Mononuclear cell (primary cell): ENCODE measurements around the gene FGFRL1. TPM values are rescaled to one million over a fixed set of nuclear protein-coding genes. Genes with fewer than 3 reads are reported as not detected.
"Not testable (repeated sequence)": the region's sequence is repeated elsewhere in the genome, so short reads cannot be mapped to it uniquely, and the experiment has no call there.

Experiments
- H3K27me3 ChIP-seq: 2 replicates; pipeline ENCODE4 v1.6.0; 2011; ENCODE audit warnings: low read length, control low read depth; ENCODE audit not compliant: insufficient read depth
- H3K4me1 ChIP-seq: 2 replicates; pipeline ENCODE4 v1.5.1; 2011; ENCODE audit warnings: mild to moderate bottlenecking, low read length, control low read depth; ENCODE audit not compliant: insufficient read depth
- H3K4me3 ChIP-seq: 2 replicates; pipeline ENCODE4 v1.5.1; 2011; ENCODE audit warnings: mild to moderate bottlenecking, low read length, moderate library complexity
- H3K9me3 ChIP-seq: 2 replicates; pipeline ENCODE4 v1.5.1; 2011; ENCODE audit warnings: low read depth, mild to moderate bottlenecking, control low read depth, low read length
- total RNA-seq: library from RNA; depleted of rRNA; stranded (reverse); fragments of >200 nt; gene quantifications from one replicate; pipeline ENCODE4 v1.2.3, GENCODE V29; 2012

FGFRL1 gene
- total RNA-seq, 1 donor: 5.8 TPM

DNA sequence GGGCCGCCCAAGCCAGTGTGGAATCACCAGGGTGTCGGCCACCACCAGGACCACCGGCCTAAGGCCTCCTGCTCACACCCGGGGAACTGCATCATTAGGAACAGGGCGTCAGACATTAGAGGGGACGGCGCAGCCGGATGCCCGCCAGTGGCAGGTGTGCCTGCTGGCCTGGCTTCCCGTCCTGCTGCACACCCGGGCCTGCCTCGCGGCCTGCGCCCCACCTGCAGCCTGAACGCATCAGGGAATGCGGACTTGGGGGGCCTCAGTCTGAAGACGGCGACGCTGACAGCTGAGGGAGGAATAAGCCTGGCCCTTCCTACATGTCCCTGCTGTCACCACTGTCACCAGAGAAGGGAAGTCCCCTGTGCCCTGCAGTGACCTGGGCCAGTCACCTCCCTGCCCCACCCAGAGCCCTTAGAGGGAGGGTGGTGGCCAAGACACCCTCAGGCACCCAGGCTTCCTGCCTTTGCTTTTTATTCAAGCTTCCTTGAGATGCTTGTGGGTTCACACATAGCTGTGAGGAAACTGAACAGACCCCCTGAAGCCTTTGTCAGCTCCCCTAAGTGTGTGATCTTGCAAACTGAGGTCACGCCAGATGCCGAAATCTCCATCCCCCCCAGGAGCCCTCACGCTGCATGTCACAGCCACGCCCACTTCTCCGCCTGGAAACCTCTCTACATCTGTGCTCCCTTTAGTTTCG lies 41.2 kb upstream of the FGFRL1 start:
- Histone ChIP-seq H3K4me3 (no peak overlapping the region), H3K9me3 (no peaks in the 10 kb centered on the region), H3K27me3 (no peaks in the 10 kb centered on the region), H3K4me1 (peaks cover 44% of the 10 kb centered on the region)

DNA sequence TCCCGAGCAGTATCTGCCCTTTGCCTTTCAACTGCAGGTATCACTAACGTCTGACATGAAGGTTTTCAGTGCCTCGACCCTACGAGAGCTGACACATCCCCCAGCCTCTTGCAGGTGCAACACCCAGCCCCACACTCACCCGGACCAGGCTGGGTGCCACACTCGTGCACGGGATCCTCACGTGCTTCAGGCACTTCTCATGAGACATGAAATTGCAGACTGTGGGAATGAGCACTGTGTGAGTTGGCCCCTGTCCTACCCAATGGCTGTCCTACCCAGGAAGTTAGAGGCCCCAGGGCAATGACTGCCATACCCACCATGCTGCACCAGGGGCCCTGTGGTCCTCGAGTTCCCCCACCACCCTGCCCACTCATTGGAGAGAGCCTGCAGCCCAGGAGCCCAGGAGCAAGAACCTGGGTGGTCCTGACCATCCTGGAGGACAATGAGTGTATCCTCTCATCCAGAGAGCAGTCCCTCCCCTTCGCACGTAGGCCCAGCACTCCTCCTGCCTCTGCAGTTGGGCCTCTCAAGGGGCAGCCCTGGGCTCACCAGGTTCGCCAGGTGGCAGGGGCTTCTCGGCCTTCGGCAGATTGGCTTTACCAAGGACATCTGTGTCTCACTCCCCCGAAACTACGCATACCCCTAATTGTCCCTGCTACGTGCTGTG lies 40.4 kb upstream of the FGFRL1 start:
- peaks cover 44% of the 10 kb centered on the region for H3K4me1 ChIP-seq
- H3K27me3 ChIP-seq: no peaks in the 10 kb centered on the region
- H3K9me3 ChIP-seq: no peaks in the 10 kb centered on the region
- no peak overlapping the region for H3K4me3 ChIP-seq

- no peaks in the 10 kb centered on the region for H3K9me3 ChIP-seq
- H3K27me3 ChIP-seq: no peaks in the 10 kb centered on the region
- no peak overlapping the region for H3K4me3 ChIP-seq
- peaks cover 44% of the 10 kb centered on the region for H3K4me1 ChIP-seq
Measured at GRCh38 chr4:971666-972500, 39.5 kb upstream of the FGFRL1 start.

GRCh38 chr4:972651-973424 lies 38.6 kb upstream of the FGFRL1 start:
- no peaks in the 10 kb centered on the region for H3K9me3 ChIP-seq
- H3K4me1 ChIP-seq: peaks cover 44% of the 10 kb centered on the region
- H3K4me3 ChIP-seq: peak overlapping the region; percentile 58
- H3K27me3 ChIP-seq: no peaks in the 10 kb centered on the region

DNA sequence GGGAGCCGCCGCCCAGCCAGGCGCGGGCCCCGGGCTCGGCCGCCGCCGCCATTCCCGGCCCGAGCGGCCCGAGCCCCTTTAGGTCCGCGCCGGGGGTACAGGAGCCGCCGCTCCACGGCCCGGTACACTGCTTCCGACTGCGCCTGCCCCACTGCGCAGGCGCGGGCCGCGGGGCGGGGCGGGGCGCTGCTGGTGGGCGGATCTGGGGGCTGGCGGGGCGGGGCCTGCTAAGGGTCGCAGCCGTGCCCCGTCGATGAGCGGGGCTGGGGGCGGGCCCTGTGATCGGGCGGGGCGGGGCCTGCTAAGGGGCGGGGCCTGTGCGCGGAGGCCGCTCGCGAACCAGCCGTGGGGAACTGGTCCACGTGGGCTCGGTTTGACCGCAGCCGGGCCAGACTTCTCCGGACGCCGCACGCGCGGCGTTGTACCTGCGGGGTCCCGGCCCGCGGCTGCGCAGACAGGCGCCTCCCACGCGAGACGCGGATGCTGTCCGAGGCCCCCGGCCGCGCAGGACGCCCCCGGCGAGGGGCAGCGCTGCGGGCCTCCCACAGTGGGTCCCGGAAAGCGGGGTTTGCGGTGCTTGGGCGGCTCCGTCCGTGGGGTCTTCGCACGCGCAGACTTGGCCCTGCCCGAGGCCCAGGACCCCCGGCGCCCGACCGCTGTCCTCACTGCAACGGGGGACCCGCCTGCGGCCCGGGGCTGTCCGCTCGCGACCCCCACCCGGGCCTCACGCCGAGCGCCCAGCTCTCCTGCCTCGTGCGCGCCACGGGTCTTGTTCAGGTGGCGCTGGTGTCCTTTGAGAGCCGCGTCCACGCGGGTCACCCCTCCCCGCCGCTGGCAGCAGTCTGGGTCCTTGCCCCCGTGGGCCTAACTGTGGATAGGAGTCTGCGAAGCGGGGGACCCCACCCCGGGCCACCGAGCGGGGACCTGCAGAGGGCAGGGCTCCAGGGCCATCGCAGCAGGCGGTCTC lies 37.7 kb upstream of the FGFRL1 start, which contains the start of gene DGKQ:
DGKQ (minus strand) TSS at position 139 of the 967 bp plus-strand sequence; CDS start at position 52, 87 bp downstream.
- no peaks in the 10 kb centered on the region for H3K9me3 ChIP-seq
- peaks cover 46% of the 10 kb centered on the region for H3K4me1 ChIP-seq
- H3K27me3 ChIP-seq: no peaks in the 10 kb centered on the region
- H3K4me3 ChIP-seq: peak within 1 kb of the TSS; percentile 58

- Histone ChIP-seq H3K9me3 (no peaks in the 10 kb centered on the region), H3K4me3 (no peak overlapping the region), H3K27me3 (no peaks in the 10 kb centered on the region), H3K4me1 (peaks cover 54% of the 10 kb centered on the region)
Measured at GRCh38 chr4:974668-975067, 36.8 kb upstream of the FGFRL1 start.

GRCh38 chr4:976016-976415 lies 35.4 kb upstream of the FGFRL1 start:
- H3K27me3 ChIP-seq, H3K9me3 ChIP-seq, H3K4me3 ChIP-seq: not testable (repeated sequence)
- peaks cover 45% of the 10 kb centered on the region for H3K4me1 ChIP-seq

DNA sequence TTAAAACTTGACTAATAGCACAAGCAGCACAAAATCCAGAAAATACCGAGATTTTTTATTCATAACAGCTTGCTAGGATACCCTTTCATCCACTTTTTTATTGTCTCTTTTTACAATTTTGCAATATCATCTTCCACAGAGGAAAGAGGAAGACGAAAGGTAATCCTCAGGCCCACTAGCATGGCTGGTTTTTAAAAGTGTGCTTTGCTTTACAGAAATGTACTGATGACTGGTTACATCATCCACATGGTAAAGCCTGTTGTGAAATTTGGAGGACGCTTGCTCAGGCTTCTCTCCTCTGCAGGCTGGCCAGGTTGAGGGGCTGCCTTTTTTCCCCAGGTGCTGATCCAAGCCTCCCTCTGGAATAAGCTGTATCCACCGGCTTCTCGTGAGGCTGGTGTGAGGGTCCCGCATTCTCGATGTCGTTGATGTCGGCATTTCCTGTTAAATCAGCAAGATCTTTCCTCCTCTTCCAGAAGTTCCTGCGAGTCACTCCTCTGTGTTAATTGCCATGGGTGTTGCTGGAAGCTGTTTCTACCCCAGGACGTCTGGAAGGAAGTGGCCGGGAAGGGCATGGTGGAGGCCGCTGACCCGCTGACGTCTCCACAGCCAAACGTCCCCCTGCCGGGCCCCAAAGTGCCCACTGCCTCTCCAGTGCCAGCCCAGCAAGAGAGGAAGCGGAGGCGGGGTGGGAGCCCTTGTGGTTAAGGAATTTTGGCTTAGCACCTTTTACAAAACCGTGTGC lies 32.3 kb upstream of the FGFRL1 start:
- Histone ChIP-seq H3K4me3 (no peak overlapping the region), H3K4me1 (peaks cover 21% of the 10 kb centered on the region), H3K27me3 (no peaks in the 10 kb centered on the region), H3K9me3 (no peaks in the 10 kb centered on the region)

DNA sequence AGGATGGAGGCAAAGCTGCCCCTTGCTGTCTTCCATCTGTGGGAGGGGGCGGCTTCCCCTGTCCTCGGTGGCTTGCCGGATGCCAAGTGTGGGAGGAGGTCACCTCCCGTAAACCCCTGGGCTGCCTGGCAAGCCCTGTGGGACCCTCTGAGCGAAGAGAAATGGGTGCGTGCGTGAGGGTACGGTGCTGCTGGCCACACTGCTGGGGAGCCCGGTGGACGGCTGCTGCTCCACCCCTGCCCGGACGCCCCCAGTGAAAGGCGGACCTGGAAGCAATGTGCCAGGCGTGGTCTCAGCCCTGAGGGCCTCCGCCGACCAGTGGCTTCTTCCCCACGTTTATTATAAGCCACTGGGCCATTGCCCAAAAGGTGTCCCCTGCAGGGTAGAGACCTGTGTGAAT lies 29.1 kb upstream of the FGFRL1 start:
- H3K4me1 ChIP-seq: peaks cover 45% of the 10 kb centered on the region
- no peak overlapping the region for H3K4me3 ChIP-seq
- H3K9me3 ChIP-seq: no peaks in the 10 kb centered on the region
- H3K27me3 ChIP-seq: no peaks in the 10 kb centered on the region

GRCh38 chr4:982814-983213 lies 28.6 kb upstream of the FGFRL1 start:
- H3K4me3 ChIP-seq: no peak overlapping the region
- H3K9me3 ChIP-seq: no peaks in the 10 kb centered on the region
- peaks cover 50% of the 10 kb centered on the region for H3K4me1 ChIP-seq

DNA sequence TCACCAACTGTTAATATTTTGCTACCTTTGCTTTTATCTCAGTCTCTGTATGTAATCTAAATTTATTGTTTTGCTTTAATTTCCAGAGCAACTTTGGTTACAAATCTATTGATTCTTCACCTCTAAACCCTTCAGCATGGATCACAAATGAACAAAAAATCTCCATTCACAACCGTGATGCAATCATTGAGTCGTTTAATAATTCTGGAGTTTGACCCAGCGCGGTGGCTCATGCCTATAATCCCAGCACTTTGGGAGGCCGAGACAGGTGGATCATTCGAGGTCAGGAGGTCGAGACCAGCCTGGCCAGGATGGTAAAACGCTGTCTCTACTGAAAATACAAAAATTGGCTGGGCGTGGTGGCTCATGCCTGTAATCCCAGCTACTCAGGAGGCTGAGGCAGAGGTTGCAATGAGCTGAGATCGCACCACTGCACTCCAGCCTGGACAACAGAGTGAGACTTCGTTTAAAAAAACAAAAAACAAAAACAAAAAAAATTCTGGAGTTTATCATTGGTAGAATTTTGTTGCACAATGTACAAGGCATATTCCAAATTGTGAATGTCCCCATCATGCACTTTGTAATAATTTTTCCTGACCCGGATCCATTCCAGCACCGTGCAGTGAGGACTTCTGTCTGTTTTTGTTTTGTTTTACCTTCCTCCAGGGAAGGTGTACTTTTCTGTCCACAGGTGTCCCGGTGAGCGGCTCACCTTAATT lies 26.9 kb upstream of the FGFRL1 start:
- H3K9me3 ChIP-seq: no peaks in the 10 kb centered on the region
- no peaks in the 10 kb centered on the region for H3K27me3 ChIP-seq
- no peak overlapping the region for H3K4me3 ChIP-seq
- peaks cover 40% of the 10 kb centered on the region for H3K4me1 ChIP-seq

More at GRCh38 chr4:982814-983213, 28.6 kb upstream of the FGFRL1 start:
- H3K27me3 ChIP-seq: no peaks in the 10 kb centered on the region

DNA sequence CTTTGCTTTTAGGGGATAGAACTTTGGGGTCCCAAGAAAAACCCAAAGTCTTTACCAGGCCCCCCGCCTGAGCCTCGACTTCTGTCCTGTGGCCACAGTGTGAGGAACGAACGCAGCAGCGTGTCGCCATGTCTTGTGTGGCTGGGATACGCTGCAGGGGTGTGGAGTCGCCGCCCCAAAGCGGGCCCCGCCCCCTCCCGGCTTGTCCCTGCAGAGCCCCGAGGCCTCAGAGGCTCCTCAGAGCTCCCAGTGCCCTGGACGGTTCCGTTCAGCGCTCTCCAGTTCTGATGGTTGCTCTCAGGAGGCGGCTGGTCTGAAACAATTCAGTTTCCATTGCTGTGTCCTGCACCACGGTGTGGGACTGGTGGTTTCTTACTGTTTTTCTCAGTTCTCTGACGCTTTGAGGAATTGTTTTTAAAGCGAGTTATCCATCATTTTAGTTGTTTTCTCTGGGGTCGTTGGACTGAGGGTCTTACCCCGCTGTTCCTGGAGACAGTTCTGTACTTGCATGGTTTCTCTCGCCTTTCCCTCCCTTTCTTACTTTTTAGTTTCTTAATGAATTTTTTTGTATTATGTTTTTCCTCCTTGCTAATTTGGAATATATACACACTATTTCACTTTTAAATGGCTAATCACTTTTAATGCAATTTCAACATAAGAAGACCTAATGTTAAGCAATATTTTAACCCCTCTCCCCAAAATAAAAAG lies 26.1 kb upstream of the FGFRL1 start:
- Histone ChIP-seq H3K9me3 (no peaks in the 10 kb centered on the region), H3K4me1 (peaks cover 33% of the 10 kb centered on the region), H3K27me3 (no peaks in the 10 kb centered on the region), H3K4me3 (no peak overlapping the region)
